Putamen (tissue), 1 donor: ENCODE results near the gene CATSPER3.

ENCODE experiments used
- DNase-seq: peaks from one replicate; pipeline ENCODE4 v3.0.0-alpha.2; 2016; ENCODE audit warnings: low spot score

CATSPER3 gene

DNA sequence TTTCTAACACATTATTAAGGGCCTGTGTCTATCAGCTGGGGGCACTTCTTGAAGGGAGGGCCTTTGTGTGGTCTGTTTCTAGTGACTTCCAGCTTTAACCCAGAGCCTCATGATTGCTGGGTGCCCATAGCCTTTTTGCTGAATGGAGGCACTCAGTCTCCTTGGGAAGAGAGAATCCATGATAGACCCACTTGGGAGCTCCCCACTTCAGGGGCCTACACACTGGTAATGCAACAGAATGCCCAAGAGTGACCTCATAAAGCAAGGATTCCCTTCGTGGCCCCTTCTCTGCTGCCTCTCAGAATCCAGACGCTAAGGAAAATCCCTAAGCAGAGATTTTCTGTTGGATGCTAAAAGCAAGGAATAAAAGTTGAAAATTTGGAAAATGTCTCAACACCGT is at the start of gene CATSPER3:
Gene CATSPER3 (plus strand): TSS at position 301 of the 400 bp plus-strand sequence. CDS start 85 bp downstream, at position 386.
- DNase-seq, result no peak

DNA sequence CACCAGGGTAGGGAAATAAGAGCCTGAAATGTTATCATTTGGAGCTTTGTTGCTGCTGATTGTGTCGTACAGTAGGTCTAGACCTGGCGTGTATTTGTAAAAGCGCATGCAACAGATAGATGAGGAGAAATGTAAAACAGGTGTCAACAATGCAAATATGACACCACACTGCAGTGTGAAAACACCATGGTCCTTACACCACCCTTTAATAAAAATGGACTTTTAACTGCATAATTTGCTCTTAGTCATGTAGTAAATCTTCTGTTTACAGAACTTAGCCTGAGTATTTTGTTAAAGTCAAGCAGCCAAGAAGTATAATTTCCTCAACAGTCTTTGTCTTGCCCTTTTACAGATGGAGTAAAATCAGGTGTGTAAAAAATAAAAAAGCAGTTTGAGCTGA is 48.8 kb upstream of the CATSPER3 start:
- DNase-seq, result no peak

DNA sequence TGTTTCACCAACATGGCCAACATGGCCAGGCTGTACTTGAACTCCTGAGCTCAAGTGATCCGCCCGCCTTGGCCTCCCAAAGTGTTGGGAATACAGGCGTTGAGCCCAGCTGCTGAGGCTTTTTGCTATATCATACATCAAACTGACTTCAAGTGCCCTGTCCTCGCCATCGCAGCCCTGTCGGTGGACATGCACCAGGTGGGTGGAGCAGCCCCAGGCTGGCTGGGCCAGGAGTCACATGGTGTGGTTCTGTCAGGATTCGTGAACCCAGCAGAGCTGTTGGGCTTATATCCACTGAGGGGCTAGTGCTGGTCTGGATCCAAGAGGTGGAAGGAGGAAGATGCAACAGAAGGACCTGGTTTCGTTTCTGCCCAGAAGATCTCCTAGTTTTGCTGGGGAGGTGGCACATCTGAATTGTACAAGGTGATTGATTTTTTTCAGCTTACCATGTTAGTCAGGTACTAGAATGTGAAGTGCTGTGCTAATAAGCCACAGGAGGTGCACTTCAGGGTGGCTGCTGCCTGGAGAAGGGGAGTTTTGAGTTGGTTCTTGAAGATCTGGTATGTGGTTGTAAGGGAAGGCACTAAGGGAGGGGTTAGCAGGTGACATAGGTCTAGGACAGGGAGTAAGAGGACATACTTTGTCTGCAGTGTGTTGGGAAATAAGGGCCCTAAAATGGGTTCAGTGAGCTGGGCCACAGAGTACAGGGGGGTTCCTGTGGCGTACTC is 46.7 kb upstream of the CATSPER3 start:
- DNase-seq, result no peak

DNA sequence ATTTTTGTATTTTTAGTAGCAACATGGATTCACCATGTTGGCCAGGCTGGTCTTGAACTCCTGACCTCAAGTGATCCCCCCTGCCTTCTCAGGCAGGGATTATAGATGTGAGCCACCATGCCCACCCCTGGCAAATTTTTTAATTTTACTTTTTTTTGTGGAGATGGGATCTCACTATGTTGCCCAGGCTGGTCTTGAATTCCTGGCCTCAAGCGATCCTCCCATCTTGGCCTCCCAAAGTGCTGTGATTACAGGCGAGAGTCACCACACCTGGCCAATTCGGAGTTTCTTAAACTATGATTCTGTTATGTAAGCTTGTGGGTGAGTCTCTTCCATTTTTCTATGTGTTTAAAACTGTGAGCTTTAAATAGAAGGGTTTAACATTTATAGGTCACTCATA is 35.2 kb upstream of the CATSPER3 start:
- DNase-seq, result no peak

DNA sequence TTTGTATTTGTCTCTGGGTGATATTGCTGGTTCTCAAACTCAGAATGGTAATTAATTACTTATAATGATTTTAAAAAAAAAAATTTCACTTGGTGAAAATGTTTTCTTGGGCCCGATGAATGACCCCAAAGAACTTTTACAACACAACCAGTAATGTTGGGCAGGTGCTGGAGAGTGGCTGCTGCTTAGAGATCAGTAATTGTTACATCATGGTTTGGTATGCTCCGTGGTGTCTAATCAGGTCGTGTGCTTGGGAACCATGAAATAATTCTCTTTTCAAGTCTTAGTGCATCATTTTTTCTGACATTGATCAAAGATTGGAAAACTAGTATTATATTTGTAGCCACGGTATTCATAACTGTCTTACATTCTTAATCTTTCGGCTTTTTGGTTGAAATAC is 33.5 kb upstream of the CATSPER3 start:
- no peak for DNase-seq

DNA sequence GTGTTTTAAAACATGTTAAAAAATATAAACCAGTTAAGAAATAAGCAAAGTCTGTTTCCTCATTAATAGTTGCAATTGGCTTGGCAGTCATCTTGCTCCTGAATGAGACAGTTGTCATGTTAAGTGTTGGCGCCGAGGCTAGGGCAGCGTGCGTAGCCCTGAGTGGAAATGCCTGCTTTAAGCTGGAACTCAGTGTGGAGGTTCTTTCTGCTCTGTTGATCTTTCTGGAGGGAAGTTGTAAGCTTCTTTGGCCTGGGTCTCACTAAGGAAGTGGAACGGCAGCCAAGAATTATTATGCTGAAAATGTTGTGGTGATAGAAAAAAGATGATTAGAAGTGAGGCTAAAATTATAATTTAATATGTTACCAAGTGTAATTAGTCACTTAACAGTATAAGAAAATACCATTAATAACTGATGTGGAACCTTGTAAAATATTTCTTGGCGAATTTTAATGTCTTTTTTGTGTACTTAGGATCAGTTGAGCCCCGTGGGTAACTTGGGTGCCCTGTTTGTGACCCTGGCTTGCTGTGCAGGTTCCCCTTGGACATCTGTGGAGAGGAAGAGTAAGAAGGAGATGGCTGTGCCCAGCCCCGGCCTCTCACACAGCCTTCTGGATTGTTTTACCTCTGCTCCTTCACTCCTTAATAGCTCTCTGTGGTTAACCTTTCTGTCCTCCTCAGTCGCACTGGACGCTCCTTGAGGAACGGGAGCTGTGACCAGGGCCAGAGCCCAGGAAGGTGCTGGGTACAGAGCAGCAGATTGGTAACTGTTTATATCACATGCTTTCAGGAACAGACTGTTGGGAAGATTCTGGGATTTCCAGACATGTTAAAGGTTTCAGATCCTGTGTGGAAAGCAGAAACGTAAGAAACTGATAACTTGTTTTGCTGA is 31.8 kb upstream of the CATSPER3 start:
- DNase-seq, result no peak

DNA sequence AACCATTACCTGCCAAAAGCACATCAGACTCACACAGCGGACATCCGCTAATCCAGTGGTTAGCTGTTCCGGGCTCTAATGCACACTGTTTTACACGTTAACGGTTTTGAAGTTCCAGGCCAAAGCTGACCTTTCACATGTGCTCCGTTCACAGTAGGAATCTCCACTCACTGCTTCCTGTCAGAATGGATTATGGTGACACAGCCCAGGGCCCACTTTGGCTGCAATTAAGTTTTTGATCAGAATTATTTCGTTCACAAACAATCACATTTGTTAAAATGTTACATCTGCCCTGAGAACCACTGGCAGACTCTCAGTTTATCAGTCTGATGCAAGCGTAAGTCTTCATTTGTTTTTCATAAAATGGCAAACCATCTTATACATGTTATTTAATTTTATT is 30.2 kb upstream of the CATSPER3 start:
- DNase-seq, result no peak

DNA sequence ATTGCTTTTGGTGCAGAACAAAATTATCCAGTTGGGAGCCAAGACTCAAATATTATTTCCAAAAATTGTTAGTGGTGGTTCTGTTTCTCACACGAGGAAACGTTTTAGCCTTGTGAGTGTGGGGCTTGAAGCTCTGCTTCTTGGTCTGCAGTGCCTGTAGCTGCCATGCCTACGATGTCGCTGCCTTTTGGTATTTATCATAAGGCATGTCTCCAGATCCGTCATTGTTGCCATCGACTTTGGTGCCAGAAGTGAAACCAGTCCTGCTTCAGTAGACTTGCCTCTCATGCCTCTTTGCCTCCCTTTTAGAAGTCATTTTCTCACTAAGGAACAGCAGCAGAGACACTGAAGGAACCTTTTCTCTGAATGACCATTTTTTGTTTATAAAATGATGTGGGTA is 29.7 kb upstream of the CATSPER3 start:
- DNase-seq, result no peak

DNA sequence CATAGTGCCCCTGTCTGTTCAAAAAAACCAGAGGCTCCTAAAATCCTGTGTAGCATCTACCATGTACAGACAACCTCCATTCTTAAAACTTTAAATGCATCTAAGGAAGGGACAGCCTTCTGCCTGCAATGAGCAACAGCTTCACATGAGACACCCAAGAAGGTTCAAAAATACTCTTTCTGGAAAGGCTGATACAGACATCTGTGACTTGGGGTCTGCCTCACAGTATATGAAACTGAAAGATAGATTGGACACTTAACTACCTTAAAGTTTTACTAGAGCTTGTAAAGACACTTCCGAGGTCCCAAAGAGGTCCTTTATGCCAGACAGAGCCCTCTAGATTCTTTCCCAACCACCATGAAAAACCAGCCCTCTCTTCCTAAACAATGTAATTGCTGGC is 28.2 kb upstream of the CATSPER3 start:
- DNase-seq, result no peak

DNA sequence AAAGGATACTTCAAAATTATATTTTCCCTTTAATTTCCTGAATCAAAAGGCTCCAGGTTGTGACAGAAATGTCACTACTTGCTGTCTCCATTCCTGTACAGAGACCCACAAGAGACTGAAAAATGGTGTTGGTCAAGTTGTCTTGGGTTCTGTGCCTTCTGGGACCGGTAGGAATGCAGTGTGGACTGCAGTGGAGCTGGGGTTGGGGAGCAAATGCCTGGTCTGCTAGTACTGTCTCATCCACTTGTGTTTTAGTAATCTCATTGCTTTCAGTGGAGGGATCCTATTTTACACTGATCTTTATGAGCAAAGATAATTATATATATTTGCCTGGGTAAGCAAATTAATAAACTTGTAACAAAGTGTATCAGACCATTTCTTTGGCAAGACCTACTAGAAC is 24.2 kb upstream of the CATSPER3 start:
- no peak for DNase-seq

DNA sequence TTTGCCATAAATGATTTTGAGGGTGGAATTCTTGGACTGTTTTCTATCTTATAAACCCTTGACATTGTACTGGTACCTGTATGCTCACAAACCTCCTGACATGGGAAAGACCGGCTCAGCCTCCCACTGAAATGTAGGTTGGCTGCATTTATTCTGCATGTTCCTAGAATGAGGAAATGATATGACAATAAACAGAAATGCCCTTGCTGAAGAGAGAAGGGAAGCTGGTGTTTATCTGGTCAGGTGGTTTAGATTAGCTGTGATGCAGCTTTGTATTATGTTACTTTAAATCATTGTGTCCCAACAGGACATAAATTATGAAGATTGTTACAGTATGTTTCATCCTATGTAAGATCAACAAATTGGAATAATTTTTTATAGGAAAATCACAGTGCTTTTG is 23.1 kb upstream of the CATSPER3 start:
- no peak for DNase-seq

DNA sequence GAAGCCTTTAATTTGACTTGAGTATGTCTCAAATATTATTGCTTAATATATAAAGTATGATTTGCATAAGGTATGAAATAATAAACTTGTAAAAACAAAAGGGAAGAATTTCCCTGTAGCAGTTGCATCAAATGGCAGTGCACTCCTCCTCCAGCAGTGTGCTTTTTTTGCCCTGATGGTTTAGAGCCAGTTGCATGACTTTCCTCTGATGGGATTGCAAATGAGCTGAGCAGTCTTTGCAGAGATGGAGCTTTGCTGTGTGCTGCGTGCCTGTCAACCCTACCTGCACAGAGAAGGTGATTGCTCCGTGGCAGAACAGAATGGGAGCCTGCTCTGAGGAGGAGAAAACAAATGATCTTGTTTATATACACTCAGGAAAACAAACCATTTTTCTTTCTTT is 22.7 kb upstream of the CATSPER3 start:
- peak; percentile 66 for DNase-seq

DNA sequence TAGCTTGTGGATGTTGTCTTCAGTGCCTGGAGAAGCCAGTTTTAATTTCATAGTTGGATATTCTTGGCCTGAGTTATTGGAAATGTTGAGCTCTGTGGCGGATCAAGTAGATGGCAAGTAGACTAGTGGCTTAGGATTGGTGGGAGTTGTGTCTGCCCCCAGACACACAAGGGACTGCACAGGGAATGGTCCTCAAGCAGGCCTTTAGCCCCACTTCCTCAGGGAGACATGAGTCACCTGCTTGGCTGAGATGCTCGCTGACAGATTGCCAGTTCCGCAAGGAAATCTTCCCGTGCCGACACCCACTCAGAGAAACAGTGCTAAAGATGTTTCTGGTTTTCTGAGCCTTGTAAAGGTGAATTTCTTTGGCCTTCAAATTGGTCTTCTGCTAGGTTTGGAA is 18.8 kb upstream of the CATSPER3 start:
- no peak for DNase-seq

DNA sequence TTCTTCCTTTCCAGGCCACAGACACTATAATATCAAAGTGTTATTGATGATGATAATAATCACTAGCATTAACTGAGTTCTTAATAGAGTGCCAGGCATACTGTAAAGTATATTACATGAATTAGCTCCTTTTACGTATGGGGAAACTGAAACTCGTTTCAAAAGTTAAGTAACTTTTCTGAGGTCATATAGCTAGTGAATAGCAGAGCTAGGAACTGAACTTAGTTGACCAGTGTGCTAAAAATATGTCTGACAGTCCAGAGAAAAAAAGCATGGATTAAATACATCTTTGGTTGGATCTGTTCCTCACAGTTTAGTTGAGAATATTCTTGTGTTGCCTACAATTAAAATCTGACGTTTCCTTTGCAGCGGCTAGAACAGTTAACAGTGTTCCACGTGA is 18.4 kb upstream of the CATSPER3 start:
- DNase-seq, result no peak

DNA sequence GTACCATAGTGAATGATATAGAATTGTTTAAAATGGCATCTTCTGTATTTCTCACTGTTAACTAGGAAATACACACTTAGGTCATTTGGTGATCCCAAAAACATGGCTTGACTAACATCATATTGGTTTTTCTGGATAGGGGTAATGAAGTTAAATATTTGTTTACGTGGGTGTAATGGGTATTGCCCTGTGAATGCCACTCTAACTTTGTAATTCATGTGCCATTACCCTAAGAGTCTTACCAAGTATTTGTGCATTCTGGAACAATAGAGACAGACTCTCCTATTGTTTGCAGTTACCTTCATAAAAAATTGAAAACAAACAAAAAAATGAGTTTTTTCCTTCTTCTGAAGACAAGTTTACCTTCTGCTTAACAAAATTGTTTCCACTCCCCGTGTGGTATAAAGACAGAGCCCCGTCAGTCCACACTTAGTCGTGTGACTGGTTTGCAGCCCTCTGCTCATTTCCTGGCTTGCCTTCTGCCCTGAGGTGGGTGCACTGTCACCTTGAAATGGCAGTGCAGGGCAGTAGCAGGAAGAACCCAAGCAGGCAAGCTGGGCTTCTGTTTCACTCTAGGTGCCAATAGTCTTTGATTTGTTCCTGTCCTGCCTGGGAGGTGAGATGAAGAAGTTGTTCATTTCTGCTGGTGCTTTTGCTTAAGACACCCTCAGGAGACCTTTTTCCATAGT is 9.6 kb upstream of the CATSPER3 start:
- no peak for DNase-seq

DNA sequence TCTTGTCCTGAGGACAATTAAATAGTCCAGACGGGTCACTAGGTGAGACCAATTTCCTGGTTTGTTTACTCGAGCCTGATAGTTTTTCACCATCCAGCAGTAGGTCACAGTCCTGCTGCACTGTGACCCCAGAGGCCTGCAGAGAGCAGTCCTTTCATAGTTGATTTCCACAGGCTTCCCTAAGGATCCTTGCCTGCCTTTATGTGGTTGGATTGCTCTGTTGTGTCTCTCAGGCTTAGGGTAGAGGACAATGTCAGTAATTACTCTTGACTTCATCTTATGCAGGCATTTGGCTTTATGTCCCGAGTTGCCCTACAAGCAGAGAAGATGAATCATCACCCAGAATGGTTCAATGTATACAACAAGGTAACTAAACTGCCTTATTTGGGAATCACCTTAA is 9.0 kb upstream of the CATSPER3 start:
- DNase-seq, result no peak

DNA sequence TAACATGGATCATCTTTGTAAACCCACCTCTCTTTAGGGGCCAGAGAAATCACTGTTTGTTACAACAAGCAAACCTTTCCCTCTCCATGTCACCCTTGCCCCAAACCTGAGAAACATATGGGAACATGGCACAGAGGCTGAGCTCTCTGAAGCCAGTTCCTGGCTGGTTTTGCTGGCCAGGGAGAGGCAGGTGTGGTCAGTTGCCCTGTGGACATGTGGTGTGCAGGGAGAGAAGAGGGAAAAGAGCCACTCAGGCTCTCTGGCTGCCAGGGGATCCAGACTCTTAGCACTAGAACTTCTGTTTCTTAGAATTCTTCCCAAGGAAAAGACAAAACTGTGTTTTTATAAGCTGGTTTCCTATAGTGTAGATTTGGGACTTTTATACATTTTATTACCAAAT is 4.6 kb upstream of the CATSPER3 start:
- no peak for DNase-seq

DNA sequence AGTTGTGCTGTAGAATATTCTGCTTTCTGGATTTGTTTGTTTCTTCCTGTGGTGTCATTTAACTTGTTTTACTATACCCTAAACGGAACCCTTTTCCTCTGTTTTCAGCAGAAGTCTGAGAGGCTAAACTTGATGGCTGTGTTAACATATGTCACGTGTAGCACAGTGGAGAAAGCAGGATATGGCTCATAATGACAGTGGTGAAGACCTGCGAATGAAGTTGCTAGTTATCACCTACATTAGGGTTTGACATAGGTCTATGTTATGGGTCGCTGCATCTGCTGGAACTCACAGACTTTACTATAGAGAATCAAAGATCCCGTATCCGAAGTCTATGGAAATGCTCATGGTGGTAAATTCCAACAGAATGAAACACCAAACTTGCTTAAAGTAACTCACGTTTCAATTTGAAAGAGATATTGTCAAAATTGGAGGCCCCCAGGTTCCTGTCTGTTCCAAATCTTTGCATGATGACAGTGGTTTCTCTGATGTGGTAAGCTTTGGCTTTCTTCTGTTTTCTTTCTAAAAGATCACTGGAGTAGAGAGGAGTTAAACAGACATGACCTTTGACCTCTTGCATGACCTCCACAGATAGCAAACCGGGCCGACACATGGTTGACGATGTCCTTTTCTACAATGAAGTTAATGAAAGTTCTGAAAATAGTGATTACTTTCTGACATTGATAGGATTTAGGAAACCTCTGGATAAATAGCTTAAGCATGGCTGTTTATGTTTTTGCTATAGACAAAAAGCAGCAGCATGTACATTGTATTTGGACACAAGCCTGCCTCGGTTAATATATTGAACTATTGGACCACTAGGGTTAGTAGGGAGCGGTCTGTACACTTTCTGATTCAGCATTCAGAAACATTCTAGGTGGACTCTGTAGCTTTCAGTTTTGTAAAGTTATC is 3.1 kb upstream of the CATSPER3 start:
- no peak for DNase-seq

DNA sequence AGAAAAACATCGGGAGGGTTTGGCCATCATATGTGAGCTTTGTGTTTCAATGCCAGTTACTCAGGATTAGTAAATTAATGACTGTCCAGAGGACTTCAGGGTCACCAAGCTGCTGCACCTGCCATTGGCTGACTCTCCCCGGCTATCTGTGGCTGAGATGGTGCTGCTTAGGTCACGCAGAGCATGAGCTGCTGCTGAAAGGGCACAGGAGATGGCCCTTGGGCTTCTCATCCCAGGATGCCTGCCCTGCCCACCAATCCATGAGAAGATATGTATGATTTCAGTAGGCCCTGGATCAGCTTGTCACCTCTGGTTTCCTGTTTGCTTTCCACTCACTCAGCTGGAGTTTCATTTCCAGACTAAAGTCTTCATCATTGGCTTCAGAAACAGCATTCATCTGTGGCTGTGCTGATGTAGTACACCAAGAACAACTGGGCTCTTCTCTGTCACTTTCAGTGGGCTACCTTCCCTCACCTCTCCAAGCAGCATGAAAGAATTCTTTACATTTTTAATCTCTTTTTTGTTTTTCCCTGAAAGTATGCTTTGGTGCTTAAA is 2.4 kb upstream of the CATSPER3 start:
- no peak for DNase-seq

DNA sequence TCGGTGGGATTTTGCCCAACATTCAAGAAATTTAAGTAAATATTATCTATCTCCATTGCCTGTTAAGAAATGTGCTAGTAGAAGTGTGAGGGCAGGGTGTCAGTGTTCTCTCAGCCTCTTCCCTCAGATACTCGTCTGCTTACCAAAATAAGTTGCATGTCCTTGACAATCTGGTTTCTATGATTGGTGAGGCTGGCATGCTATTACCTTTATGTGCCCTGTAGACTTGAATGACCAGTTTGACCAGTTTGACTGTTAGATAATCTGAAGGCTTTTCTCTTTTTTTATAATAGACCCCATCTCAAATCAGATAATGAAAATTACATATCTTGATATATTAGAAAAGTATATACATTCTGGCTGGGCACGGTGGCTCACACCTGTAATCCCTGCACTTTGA is 348 bp downstream of the CATSPER3 start:
- no peak for DNase-seq

DNA sequence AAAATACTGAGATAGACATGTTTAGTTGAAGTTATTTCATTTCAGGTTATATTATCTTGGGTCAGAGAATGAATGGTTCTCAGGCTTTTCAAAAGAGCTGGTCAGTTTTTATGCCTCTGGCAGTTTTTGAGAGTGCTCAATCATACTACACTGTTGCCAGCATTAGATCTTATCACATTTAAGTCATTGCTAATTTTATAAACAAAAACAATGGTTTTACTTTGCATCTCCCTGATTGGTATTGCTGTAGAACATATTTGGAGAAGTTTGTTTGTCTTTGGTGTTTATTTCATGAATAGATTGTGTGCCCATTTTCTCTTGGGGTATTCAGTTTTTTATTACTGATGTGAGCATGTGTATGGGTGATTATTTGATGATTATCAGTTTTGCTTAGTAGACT is 1.5 kb downstream of the CATSPER3 start:
- DNase-seq, result no peak
